Adrenal gland (tissue), 5 donors: Measurements from ENCODE around the gene SUCLG1.

ENCODE experiments used
- CTCF ChIP-seq, 6 experiments: fragments of 450-650 bp in 4 of 6; fragments of 200-600 bp in 2 of 6; sonication (generic) in 1 of 6; IDR thresholded peaks; 1 replicate in 5 of 6; 2 replicates in 1 of 6; pipeline versions ENCODE4 v1.5.1 to v1.8.0; 2016 to 2021; ENCODE audit warnings: antibody characterized with exemption in 6 of 6, mild to moderate bottlenecking in 2 of 6, moderate library complexity in 1 of 6
- POLR2A ChIP-seq, 2 donors: fragments of 450-650 bp; IDR thresholded peaks; one replicate each; pipeline ENCODE4 v1.6.1; 2017; ENCODE audit warnings: antibody characterized with exemption in 2 of 2, mild to moderate bottlenecking in 2 of 2, moderate library complexity in 1 of 2
- donor health status: DM: no; HTN: no; CAD: no.

- TF ChIP-seq CTCF (IDR thresholded peaks at IDR 0.05) (no peak), POLR2A (IDR thresholded peaks at IDR 0.05) (no peak)
Observed at GRCh38 chr2:84389794-84390193, 69.3 kb downstream of the SUCLG1 start.
